GM23248 (cell line): ENCODE measurements around the gene OS9.

ENCODE experiments used
- EZH2 ChIP-seq: fragments of 200-600 bp; sonication (generic); IDR thresholded peaks from 2 replicates; pipeline ENCODE4 v1.6.1; 2018; ENCODE audit warnings: antibody characterized with exemption, mild to moderate bottlenecking; ENCODE audit not compliant: insufficient read depth, poor library complexity, severe bottlenecking
- EZH2phosphoT487 ChIP-seq: fragments of 200-600 bp; sonication (generic); IDR thresholded peaks from 2 replicates; pipeline ENCODE4 v1.6.1; 2018; ENCODE audit warnings: antibody characterized with exemption, moderate library complexity, mild to moderate bottlenecking, low read depth; ENCODE audit not compliant: insufficient read depth

GRCh38 chr12:57761391-57761998 lies 67.6 kb downstream of the OS9 start:
- no peak for TF ChIP-seq EZH2
- no peak for TF ChIP-seq EZH2phosphoT487
